HG02884 (cell line): ENCODE data around the gene BTBD1.
"Not testable (repeated sequence)": the region's sequence is repeated elsewhere in the genome, so short reads cannot be mapped to it uniquely, and the experiment has no call there.

Source experiments
- ATAC-seq: cut with Tn5 transposase; IDR thresholded peaks from one replicate; pipeline ENCODE4 v1.9.1; 2021; ENCODE audit warnings: mild to moderate bottlenecking, moderate library complexity; ENCODE audit not compliant: unreplicated experiment

Gene BTBD1

DNA sequence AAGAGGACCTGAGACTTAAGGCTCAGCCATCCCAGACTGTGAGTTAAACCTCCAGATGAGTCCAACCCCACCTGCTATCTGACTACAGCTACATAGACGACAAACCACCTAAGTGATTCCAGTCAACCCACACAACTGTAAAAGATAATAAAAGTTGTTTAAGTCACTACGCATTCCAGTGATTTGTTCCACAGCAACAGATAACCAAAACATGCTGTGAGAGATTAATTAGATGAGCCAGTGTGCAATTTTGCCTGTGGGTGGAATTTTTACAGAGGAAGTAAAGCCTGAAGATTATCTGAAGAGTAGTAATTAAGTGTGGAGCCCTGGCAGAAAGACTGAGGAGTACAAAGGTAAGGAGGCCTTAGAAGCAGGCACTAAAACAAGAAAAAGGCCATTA, 5.4 kb downstream of the BTBD1 start:
- no peak for ATAC-seq

DNA sequence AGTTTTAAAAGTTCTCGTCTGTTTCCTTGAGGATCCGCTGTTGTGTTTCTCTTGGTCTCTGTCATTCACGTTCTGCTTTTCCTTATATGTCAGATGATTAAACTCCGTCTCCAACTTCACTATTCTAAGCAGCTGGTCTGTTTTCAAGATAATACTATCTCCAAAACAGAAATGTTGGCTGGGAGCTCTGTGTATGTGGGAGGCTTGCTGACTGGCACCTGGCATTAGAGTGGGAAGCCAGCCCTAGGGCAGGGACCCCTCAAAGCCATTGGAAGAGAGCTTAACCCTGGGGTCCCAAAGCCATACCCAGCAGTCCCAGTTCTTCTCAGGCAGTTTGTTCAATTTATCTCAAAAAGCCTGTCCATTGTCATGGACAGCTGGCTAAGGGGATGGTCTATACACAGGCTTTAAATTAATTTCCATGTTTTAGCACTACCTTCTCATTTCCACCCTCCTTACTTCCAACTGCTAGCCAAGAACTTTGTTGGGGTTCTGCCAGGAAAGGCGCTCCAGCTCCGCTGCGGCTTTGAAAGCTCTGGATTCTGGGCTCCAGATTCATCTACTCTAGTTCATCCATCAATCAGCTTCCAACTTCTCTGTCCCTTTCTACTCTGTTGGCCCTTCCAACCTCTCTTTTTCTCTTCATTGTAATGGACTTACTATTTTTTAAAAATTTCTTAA, 9.2 kb downstream of the BTBD1 start:
- no peak for ATAC-seq

DNA sequence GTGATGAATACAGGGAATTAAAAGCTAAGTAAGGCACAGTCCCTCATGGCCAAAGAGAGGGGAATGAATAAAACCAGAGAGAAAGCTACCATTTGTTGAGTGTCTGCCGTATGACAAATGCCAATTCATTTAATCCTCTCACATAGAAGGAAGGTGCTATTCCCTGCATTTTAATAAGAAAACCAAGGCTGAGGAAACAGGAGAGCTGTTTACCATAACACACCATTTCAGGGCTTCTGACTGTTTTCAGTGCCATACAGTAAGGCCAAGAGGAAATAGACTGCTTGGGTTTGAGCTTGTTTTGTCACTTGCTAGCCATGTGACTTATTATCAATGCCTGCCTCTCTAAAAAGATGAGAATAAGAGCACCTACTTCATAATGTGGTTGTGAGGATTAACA, 10.1 kb downstream of the BTBD1 start:
- no peak for ATAC-seq

GRCh38 chr15:83053151-83053550, 13.9 kb downstream of the BTBD1 start:
- no peak for ATAC-seq

DNA sequence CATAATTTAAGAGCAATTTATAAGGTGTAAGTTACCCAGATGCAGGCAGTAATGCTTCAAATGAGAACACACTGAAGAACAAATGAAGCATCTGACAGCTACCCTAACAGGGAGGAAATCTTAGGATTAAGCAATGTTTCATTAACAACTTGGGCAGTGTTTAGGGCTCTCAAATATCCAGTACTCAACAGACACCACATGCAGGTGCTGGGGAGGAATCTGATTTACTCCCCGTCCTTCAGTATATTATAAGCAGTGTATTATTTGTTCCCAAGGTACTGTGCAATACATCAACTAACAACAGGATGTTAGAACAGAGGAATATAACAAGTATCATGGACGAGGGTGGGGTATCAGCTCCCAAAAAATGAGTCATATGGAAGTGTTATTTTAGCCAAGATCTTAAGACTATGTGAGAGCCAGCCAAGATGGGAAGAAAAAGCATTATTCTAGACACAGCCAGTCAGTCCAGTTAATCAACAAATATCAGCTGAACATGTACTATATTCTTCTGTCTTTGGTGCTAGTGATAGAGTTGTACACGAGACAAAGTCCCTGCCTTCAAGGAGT, 20.4 kb downstream of the BTBD1 start:
- ATAC-seq = no peak

- ATAC-seq = no peak
These were observed 22.9 kb downstream of the BTBD1 start for GRCh38 chr15:83044156-83044555.

DNA sequence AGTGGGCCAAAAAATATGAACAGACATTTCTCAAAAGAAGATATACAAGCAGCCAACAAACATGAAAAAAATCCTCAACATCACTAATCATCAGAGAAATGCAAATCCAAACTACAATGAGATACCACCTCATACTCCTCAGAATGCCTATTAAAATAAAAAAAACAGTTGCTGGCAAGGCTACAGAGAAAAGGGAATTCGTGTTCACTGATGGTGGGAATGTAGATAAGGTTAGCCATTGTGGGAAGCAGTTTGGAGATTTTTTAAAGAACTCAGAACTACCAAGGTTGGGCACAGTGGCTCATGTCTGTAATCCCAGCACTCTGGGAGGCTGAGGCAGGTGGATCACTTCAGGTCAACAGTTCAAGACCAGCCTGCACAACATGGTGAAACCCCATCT, 27.8 kb downstream of the BTBD1 start:
- ATAC-seq = no peak

GRCh38 chr15:83036253-83036652, 30.8 kb downstream of the BTBD1 start:
- ATAC-seq = no peak

- ATAC-seq = not testable (repeated sequence)
These were observed 35.8 kb downstream of the BTBD1 start for GRCh38 chr15:83031234-83031633.

- ATAC-seq = no peak
These were observed 37.0 kb downstream of the BTBD1 start for GRCh38 chr15:83030021-83030420.

DNA sequence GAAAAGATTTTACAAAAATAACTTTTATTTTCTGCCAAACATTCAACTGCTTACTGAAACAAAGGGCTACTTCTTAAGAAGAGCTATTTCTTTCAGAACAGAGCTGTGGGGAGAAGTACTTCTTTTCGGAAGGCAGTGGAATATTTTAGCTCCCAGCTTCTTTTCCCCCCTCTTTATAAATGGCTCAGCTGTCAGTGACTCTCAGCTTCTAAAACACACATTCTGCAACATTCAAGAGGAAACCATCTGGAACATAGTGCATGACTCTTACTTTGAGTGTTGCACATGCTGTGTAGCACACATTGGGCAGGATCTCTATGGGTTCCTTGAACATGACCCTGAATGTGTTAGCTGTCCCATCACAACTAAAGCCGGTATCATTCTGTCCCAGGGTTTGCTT, 48.6 kb downstream of the BTBD1 start:
- ATAC-seq = no peak

- ATAC-seq = no peak
These were observed 50.1 kb downstream of the BTBD1 start for GRCh38 chr15:83016906-83017305.

GRCh38 chr15:83015361-83015760, 51.7 kb downstream of the BTBD1 start:
- no peak for ATAC-seq

DNA sequence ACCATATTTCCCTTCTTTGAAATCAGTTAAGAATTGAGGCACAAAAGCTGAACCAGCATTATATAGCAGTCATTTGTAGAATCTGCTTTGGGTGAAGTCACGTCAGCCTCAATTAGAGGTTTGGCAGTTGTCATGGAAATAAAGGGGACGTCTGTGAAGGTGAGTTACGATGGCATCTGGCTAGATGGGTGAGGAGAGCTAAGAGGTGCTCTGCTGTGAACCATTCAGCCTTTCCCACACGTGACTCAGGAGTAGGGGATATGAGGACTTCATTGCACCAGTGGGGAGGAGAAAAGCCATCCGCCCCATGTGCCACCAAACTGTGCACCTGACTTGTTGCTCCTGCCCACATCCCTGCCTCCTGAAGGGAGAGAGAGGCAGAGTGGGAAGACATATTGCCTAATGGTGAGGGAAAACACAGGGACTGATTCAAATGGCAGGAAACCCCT, 52.8 kb downstream of the BTBD1 start:
- no peak for ATAC-seq

DNA sequence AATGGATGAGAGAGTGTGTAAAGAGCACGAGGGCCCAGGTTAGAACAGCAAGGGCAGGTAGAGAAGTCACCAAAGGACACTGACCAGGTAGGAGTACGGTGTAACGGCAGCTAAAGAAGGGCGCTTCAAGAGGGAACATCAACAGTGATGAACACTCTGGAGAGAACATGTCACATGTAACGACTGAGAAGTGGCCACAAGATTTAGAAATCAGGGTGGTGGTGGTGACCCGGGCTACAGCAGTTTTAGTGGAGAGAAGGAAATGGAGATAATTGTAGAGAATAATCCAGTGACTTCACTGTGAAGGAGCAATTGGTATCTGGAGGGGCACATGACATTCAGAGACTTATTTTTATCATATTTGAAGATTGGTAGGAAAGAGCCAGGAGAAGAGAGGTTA, 54.4 kb downstream of the BTBD1 start:
- no peak for ATAC-seq

DNA sequence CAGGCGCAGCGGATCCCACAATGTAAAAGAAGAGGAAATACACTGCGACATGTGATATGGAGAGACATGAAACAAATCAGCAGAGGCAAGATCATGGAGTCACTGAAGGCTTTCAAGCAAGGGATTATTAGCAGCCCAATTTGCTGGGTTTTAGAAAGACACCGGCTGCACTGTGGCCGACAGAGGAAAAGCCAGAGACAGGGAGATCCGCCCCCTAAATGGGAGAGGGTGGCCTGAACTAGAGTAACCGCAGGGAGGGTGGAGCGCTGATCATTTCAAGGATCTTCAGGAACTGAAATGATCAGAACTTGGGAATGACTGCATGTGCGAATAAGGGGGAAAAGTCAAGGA, 55.0 kb downstream of the BTBD1 start:
- ATAC-seq = no peak

DNA sequence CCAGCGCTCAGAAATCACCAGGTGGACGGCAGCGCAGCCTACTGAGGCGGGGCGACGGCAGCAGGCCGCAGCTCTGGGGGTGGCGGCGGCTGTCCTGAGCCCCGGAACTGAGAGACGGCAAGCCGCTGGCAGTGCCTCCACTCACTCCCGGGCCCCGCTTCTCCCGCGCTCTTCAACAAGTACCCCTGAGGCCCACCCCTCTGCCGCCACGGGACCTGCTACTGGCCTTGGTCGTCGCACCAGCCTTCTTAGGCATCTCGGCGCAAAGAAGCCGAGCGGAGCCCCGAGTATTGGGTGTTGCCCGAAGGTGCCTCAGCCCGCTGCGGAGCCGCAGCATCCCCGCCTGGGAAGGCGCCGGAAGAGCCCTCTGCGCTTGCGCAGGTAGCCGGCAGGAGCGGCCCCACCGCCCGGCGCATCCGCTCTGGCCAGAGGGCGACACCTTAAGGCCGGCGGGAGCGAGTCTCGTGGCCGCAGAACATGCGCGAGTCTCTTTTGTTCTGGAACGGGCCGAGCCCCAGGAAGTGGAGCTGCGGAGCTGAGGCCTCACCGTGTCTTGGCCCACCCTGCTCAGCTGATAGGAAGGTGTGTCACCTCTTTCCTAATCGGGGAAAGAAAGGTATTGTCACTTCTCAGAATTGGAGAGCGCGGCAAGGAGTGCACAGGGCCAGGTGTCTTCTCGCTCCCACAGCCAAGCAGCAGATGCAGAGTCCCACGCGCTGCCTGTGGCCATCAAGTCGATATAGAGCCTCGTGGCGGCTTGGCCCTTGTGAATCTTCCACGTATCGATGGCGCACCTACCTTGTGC, 55.6 kb downstream of the BTBD1 start, which contains the start of gene C15orf40:
C15orf40 (minus strand) TSS at position 369 of the 805 bp plus-strand sequence; CDS start at position 337, 32 bp downstream.
- ATAC-seq = peak; percentile 80

- peak; percentile 53 for ATAC-seq
These were observed 56.3 kb downstream of the BTBD1 start for GRCh38 chr15:83010709-83011270.

DNA sequence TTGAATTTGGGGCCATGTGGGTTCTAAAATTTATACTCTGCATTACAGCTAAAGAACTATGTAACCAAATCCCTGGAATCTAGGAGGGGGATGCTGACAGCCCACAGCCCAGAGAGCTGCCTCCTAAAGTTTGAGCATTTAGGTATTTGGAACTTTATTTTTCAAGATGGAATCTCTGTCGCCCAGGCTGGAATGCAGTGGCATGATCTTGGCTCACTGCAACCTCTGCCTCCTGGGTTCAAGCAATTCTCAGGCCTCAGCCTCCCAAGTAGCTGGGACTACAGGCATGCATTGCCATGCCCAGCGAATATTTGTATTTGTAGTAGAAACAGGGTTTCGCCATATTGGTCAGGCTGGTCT, 66.4 kb downstream of the BTBD1 start:
- not testable (repeated sequence) for ATAC-seq

DNA sequence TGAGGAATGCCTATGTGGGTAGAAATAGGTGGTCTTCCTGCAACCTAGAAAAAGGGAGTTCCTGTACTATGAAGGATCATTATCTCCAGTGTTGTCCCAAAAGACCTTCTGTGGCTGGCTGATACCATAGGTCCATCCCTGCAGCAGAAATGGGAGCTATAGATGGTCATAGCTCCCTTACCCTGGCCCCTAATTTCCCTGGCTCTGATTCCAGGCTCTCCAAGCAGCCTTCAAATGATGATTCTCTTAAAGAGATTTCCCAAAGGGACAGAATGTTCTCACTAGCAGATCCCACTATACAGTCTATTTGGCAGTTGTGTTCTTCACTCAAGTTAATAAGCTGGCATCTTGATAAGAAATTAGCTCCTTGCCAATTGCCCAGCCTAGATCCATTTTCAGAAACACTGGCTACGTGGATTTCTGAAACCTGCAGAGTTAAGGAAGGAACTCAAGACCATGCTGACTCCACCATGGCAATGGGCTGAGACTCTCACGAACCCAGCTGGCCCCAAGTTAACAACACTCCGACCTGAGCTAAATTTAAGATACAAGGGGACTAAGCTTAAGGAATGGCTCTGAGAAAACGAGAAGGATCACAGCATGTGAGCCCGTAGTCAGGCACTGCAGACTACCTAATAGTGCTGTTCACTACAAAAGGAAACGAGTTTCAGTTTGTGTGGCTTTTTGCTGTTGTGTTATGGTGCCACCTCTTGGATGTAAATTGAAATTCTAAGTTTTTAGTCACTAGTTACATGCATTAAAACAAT, 67.0 kb downstream of the BTBD1 start:
- ATAC-seq = peak; percentile 69

- ATAC-seq = no peak
These were observed 67.6 kb downstream of the BTBD1 start for GRCh38 chr15:82999426-82999825.
